Activated CD4-positive, alpha-beta T cell treated with anti-CD3 and anti-CD28 coated beads for 1 hour (primary cell): Measurements from ENCODE around the gene CABCOCO1.
"Not testable (repeated sequence)": the region's sequence is repeated elsewhere in the genome, so short reads cannot be mapped to it uniquely, and the experiment has no call there.

Source experiments
- DNase-seq: peaks from one replicate; pipeline ENCODE4 v3.0.0-alpha.2; 2020

Gene CABCOCO1

DNA sequence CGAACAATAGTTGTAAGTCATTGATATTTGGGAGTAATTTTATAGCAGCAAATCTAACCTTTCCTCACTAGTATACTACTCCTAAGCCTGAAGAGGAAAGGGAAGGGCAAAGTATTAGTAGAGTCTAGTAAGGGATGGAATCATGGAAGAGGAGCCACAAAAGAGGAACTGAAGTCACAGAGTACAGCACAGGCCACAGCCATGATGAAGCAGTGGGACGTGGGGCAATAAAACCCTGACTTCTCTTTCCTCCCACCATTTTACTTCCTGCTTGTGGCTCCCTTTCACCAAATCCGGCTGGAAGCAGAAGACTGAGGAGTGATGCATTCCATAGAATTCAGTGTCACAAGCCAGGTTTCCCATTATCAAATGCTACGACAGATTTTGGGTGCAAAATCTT is 58.7 kb downstream of the CABCOCO1 start:
- DNase-seq, result no peak

DNA sequence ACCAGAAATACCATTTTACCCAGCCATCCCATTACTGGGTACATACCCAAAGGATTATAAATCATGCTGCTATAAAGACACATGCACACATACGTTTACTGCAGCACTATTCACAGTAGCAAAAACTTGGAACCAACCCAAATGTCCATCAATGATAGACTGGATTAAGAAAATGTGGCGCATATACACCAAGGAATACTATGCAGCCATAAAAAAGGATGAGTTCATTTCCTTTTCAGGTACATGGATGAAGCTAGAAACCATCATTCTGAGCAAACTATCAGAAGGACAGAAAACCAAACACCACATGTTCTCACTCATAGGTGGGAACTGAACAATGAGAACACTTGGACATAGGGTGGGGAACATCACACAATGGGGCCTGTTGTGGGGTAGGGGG is 62.5 kb downstream of the CABCOCO1 start:
- not testable (repeated sequence) for DNase-seq

DNA sequence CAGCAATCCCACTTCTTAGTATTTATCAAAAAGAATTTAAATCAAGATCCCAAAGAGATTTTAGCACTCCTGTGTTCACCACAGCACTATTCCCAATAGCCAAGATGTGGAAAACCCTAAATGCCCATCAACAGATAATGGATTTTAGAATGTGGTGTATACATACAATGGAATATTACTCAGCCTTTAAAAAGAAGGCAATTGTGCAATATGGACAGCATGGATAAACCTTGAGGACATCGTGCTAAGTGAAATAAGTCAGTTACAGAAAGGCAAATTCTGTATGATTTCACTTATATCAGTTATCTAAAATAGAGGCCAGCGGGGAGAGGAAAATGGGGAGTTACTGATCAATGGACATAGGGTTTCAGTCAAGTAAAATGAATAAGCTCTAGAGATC is 66.9 kb downstream of the CABCOCO1 start:
- DNase-seq, result no peak

DNA sequence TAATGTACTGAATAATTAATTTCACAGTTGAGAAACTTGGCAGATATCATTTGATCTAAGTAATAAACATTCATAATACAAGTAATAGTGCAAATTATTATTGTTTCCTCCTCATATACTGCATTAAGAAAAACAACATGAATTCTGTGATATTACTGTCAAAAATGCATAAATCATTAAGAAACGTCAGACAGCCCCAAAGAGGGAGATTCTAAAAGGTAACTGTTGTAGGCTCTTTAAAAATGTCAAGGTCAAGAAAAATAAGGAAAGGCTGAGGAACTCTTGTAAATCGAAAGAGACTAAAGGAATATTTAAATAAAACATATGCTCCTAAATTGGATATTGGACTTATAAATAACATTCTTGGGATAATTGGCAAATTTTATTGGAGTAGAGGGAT is 67.9 kb downstream of the CABCOCO1 start:
- DNase-seq, result no peak

DNA sequence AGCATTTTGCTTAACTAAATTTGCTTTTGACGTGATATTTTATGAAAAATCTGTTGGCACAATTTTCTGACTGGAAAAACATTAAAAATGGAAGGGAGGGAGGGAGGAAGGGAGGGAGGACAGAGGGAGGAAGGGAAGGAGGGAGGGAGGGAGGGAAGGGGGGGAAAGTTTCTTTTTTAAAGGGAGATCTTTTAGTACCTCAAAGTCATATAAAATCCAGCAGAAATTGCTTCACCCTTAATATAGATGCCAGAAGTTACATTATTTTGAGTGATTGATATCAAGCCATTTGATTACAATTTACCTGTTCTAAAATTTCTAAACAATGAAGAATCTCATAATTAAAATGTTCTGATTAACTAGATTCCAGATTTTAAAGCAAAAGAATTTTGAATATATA is 68.9 kb downstream of the CABCOCO1 start:
- DNase-seq, result no peak

DNA sequence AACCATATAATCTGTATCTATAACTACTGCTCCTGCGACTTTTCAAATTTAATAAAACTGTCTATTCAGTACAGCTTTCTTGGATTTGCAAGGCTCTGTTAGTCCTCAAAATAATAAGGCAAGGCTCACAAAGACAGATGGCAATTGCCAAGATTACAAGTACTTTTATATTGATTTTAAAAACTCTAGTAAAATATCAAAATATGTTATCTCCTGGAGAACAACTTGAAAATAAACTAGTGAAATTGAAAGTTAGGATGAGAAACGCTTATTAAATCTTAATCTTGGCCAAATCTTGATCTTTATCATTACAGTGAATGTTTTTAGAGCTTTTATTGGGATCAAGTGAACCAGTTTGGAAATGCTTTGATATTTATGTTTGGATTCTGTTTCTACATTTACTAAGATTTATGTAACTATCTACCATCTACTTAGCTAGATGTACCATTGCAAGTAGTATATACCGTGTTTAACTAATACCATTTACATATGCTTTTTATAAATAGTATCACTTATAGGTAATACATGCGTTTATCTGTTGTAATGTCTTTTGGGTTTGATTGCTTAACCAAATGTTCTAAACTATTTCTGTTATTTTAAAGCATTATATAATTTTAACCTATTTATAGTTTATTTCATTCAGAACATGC is 70.0 kb downstream of the CABCOCO1 start:
- DNase-seq, result no peak

DNA sequence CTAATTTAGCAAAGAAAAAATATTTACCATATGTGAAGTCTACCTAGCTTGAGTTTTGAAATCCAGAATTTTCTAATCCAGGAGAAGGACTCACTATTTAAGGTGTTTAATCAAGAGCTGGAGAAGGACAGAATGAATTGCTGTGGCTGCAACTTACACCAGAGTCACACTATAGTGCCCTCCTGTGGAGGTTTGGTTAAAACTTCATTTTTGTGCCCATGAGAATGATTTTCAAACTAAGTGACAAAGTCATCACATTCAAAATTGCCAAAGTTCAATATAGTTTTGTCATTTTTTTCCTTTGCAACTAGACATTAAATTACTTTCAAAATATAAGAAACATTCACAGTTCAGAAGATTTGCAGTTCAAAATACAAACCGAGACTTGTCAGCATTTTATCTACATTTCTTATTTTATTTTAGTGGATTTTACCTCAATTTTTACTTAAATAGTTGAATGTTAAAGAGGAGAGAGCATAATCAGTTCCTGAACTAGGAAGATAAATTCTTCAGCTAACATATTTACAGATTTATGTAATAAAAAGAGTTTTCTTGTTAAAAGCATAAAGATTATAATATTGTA is 70.7 kb downstream of the CABCOCO1 start:
- no peak for DNase-seq

DNA sequence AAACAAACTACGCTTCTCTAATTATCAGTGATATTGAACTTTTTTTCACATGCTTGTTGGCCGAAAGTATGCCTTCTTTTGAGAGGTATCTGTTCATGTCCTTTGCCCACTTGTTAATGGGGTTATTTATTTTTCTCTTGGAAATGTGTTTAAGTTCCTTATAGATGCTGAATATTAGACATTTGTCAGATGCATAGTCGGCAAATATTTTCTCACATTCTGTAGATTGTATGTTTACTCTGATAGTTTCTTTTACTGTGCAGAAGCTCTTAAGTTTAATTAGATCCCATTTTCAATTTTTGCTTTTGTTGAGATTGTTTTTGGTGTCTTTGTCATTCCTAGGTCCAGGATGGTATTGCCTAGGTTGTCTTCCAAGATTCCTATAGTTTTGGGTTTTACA is 73.2 kb downstream of the CABCOCO1 start:
- DNase-seq, result no peak

DNA sequence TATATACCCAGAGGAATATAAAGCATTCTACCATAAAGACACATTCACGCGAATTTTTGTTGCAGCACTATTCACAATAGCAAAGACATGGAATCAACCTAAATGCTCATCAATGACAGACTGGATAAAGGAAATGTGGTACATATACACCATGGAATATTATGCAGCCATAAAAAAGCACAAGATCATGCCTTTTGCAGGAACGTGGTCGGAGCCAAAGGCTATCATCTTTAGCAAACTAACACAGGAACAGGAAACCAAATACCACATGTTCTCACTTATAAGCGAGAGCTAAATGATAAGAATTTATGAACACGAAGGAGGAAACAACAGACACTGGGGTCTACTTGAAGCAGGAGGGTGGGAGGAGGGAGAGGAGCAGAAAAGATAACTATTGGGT is 74.7 kb downstream of the CABCOCO1 start:
- not testable (repeated sequence) for DNase-seq

DNA sequence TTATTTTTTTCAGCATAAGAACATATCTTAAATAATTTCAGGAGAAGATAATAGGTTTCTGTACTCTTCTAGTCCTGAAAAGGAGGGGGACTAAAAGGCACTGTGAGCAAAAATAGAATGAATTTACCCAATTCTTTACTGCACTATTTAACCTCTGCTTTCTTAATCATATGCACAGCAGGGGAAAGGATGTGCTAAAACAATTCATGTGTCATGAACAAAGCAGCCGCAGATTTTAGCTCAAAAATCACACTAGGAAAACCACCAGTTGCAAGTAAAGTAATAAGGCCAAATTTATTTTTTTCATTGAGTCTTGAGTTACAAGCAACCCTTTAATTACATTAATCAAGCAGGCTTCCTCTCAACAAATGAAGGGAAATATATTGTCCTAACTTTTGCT is 80.1 kb downstream of the CABCOCO1 start:
- DNase-seq, result no peak

DNA sequence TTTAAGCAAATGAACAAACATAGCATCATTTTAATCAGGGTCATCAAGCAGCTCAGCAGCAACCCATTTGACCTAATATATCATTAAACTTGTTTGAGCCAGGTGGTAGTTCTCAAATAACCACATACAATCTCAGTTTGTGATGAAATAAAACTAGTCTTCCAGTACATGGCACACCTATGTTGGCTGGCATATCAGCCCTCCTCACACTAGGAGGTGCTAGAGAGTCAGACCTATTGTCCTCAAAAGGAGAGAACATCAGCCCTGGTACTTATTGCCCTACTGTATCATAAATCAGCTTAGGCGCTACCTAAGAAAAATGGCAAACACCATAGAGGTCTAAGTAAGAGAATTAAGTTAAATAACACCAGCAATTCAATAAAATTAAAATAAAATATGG is 81.7 kb downstream of the CABCOCO1 start:
- no peak for DNase-seq

DNA sequence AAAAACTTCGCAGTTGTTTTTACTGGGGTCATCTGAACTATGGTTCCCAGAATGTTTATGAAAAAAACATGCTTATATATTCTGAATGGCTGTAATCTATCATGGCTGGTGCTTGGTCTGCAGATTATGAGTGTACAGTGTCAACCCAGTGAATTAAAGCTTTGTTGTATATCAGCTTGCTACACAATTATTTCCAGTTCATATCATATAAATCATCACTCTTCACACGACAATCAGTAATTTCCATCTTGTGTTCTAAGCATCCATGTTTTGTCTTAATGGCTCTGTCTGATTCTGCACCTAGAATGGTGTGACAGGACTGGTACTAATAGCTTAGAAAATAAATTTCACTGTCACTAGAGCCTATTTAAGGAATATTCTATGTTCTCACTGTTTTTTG is 83.6 kb downstream of the CABCOCO1 start:
- no peak for DNase-seq

DNA sequence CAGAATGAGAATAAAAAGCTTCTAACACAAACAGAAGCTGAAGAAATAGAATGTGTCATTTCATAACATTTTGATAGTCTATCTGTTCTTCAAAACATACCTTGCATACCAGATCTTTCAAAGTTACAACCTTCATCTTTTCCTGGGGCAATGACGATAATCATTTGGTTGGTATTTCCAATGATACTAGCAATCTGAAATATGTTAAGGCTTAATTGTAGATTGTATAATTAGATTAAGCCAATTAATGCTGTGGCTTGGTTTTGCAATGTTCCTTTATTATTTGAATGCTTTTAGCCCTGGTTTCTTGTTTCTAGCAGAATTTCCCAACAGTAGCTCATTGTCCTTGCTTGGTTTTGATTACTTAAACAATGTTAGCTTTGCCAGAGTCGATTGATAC is 84.6 kb downstream of the CABCOCO1 start:
- no peak for DNase-seq

DNA sequence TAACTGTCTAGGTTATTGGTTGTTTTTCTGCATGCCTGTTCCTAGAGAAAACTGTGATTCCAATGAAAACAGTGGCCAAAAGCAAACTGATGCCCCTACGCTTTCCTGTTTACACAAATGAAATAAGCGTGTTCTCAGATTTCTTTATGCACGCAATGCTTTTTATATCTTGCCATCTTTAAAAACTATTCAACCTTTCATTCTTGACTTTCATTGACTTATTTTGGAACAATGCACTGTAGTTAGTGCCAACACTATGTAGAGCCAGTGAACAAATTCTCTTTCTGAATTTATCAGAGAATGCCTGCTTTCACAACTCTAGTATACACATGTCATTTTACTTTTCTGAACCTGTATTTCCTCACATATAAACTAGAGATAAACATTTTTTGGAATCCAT is 86.6 kb downstream of the CABCOCO1 start:
- DNase-seq, result no peak

DNA sequence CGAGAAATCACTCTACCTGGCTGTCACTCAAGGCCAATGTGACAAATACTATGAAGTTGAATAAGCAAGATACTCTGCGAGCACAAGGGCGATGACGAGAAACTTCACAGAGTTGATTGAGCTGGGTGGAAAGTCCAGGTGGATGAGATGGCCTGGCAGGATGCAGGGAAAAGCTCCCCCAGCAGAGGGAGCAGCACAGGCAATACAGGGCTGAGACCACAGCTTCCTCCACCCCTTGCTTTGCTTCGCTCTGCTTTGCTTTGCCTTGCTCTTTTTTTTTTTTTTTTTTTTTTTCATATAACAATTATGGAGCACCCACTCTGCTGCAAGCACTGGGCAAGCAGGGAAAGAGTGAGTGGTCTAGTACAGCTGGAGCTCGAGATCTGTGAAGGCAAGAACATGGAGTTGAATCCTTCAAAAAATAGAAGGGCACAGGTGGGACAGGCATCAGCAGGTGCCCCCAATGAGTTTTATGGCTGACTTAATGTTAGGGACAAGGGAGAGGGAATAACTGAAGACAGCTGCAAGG is 88.3 kb downstream of the CABCOCO1 start:
- peak; percentile 40 for DNase-seq

DNA sequence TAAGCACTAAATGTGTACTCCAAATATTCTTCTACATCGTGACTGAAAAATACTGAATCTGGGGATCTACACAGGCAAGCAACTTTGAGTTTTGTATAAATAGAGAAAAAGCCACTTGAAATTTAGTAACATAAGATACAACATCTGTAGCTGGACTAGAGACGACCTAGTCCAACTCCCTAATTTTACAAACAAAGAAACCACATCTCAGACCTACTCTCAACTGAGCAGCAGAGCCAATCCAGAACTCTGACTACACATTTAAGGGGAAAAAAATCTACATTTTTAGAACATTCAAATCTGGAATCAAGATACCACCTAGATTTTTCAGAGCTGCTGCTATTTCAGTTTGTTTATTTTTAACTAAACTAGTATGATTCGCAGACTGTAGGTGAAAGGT is 88.9 kb downstream of the CABCOCO1 start:
- no peak for DNase-seq

DNA sequence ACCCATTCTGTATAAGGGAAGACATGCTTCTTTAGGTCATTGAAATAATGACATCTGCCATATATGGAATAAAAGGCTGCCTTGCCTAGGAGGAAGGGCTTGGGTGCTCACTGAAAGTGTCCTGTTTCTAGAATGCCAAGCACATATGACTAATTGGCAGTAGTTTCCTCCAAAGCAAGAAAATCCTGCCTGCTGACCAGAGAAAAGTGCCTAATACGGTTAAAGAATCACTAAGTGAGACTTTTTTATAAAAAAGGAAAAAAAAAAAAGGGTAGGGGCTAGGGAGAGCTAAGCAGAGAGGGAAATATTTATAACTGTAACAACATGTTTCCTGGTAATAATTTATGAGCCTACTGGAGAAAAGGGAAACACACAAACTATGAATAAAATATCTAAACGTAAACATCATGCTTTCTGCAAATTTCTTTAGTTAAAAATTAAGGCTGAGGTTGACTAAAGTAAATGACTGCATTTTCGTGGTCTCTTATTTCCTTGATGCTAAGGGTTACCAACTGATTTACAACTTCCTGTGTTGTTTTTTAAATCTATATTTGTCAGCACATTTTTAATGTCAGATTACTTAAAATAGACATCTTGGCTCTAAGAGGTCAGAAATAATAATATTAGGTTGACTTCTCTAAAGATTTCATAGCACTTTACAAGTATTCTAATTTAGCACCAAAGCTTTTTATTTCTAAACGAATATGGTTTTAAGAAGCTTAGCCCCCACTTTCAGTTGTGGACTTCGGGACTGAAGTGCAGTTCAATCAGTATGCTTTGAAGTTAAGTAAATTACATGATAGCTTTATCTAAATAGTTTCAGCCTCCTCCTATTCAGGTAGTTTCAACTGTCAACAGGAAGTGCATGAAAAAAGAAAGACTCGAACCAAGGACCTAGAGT is 89.6 kb downstream of the CABCOCO1 start:
- DNase-seq, result no peak

DNA sequence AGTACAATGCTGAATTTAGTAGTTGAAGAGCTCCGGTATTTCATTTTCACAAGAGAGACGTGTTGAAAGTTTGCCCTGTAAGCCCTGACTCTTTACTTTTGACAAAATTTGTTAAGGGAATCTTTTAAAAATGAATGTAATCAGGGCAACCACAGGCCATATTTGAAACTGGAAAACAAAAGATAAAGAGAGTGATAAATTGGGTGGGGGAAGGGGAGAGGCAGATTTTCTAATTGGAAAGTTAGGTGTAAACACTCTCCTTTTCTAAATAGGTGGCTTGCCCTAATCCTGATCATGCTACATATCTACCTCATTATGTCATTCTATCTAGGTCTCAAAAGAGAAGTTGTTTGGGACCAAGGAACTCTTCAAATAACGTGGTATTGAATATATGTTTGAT is 90.7 kb downstream of the CABCOCO1 start:
- DNase-seq, result no peak

DNA sequence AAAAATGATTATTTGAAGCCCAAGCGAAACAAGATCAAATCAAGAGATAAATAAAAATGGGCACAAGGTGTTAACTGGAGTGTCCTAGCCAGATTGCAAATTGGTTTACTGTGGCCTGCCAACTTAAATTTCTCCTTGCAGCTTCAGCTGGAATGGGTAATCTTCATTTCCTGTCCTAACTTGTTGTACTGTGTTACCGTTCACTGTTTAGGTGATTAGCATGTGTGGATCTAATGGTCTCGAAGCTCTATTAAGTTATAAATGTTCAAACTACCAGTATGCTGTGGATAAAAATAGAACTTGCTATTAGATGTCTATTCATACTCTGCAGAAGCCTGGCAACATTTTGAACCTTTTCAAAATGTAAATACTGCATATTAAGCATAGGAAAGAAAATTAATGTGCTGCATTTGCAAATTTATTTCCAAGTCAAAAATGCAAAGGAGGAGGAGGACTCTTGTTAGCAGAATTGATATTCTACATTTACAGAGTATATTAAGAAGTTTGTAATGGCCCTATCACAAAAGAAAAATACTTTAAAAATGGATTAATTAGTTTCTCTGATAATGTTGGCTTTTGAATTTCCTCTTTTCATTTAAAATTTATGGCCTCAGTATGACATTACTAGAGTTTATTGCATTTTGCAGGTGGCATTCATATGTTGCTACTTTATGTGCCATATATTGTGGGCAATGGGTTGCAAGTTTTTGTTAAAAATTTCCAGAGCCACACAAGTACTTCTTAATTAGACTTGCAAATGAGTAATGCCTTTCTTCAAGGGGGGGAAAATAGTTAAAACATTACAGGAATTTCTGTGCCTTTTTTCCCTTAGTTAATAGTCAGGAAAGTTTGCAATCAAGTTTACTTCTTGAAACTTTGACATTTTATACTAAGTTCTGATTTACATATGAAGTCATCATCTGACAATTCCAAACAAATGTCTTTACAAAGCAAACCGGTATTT is 92.1 kb downstream of the CABCOCO1 start:
- DNase-seq, result no peak

DNA sequence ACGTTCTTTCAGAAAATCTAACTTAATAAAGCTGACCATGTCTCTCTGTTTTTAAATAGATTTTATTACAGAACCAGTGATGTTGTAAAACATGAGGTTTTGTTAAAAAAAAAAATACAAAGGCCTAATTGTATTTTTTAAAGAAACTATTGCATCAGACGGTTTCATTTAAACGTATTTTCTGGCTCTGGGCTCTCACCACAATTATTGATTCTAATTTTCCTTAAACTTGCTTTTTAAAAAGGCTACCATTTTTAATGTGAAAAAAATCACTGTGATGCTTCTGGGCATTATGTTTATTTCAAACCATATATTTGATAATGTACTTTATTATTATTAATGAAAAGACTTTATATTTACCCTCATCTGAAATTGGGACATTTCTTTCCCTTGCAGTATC is 94.3 kb downstream of the CABCOCO1 start:
- no peak for DNase-seq

DNA sequence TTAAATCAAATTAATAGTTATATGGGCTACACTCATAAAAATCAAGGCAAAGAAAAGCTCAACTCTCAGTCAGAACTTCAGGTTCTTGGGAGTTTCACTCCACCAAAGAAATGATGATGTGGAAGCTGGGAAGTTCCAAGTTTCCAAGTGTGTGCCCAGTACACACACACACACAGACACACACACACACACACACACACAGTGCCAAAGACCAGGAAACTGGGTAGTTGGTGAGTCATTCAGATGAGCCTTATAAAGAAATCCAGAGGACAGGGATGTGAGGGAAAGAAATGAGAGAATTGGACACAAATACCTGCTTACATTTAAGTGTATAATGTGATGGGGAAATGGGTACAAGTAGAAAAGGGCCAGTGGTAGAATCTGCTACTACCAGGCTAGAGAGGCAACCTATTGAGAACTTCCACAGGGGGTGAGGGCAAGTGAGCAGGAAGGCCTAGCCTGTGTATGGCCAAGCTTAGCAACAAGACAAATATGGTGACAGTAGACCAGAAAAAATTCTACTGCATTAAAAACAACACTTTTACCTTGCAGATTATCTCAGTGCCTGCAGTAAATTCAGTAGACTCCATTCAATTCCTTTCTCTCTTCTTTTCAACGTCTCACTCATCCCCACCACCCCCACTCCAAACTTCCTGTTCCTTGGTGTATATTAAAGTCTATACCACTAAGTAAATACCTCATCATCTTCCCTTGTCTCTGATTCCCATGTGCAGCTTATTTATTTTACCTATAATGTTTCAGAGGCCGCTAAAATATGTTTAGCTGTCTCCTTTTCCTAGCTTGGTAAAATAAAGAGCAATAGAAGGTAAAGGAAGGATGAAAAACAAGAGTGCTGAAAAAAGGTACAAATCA is 95.0 kb downstream of the CABCOCO1 start:
- no peak for DNase-seq

DNA sequence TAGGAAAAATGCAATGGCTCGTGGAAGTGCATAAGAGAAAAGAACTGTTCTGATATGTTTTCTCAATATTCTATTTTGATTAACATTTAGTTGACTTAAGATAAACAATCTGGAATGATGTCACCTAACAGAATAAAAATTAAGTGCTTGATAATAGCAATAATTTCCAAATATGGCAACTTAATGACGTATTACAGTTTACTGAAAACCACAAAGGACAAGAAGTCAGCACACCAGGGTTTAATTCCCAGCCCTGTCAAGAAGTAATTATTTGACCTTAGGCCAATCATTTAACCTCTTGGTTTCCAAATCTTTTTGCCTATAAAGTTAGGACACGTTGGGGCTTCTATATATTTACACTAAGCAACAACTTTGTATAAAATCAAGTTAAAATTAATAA is 95.7 kb downstream of the CABCOCO1 start:
- DNase-seq, result no peak
